A549 treated with RU486 at 1 μM for 4 hours (cell line): ENCODE measurements around the gene PPP1R9B. TPM values are rescaled to one million over a fixed set of nuclear protein-coding genes. Genes with fewer than 3 reads are reported as not detected.

Source experiments
- total RNA-seq: library from RNA; stranded (reverse); fragments of 200-300 nt; extraction: Qiagen RNA extraction; gene quantifications from 5 replicates; pipeline ENCODE4 v1.2.3, GENCODE V29; 2022; ENCODE audit warnings: low read depth

Gene PPP1R9B
- total RNA-seq, result 44.5 to 63.0 TPM (median 59.3 TPM) in 5 replicates

GRCh38 chr17:50150354-50151040 lies at the start of gene PPP1R9B:
Gene PPP1R9B, minus strand, starts transcription at chr17:50150677. Its CDS starts 164 bp downstream, at chr17:50150513.

GRCh38 chr17:50165867-50166517 lies 15.5 kb upstream of the PPP1R9B start, which contains the start of gene SGCA:
Gene SGCA, plus strand, starts transcription at chr17:50166005. Its CDS starts 36 bp downstream, at chr17:50166041.

GRCh38 chr17:50129728-50130558 lies 20.5 kb downstream of the PPP1R9B start, which contains the start of gene SAMD14:
Gene SAMD14, minus strand, starts transcription at chr17:50130160. Its CDS starts 5,201 bp downstream, at chr17:50124959.

GRCh38 chr17:50094753-50095619 lies 55.5 kb downstream of the PPP1R9B start, which contains the start of gene PDK2:
Gene PDK2, plus strand, starts transcription at chr17:50095351. Its CDS starts 85 bp downstream, at chr17:50095436.

Other genes starting within 250 kb of the PPP1R9B start
- 2.0 to 3.5 TPM (median 3.1 TPM) in 5 replicates for gene DLX4, start 181.5 kb downstream of the PPP1R9B start, total RNA-seq
- 0.05 to 0.10 TPM (median 0.10 TPM) in 4 of 5 replicates, not detected in the other for gene DLX3, start 155.5 kb downstream of the PPP1R9B start, total RNA-seq
- gene ITGA3, start 94.6 kb downstream of the PPP1R9B start, total RNA-seq, result 435 to 522 TPM (median 487 TPM) in 5 replicates
- 13.5 to 20.1 TPM (median 18.4 TPM) in 5 replicates for gene PDK2, start 55.3 kb downstream of the PPP1R9B start, total RNA-seq
- 0.18 to 0.88 TPM (median 0.38 TPM) in 5 replicates for gene SAMD14, start 20.5 kb downstream of the PPP1R9B start, total RNA-seq
- 1.1 to 2.3 TPM (median 2.0 TPM) in 4 of 5 replicates, not detected in the other for gene SGCA, start 15.3 kb upstream of the PPP1R9B start, total RNA-seq
- 4.6 to 9.7 TPM (median 6.6 TPM) in 5 replicates for gene COL1A1, start 51.0 kb upstream of the PPP1R9B start, total RNA-seq
- gene TMEM92, start 123.8 kb upstream of the PPP1R9B start, total RNA-seq, result 21.2 to 28.6 TPM (median 23.5 TPM) in 5 replicates
- 18.9 to 23.7 TPM (median 21.4 TPM) in 5 replicates for gene XYLT2, start 195.4 kb upstream of the PPP1R9B start, total RNA-seq
- 137 to 172 TPM (median 142 TPM) in 5 replicates for gene MRPL27, start 222.5 kb upstream of the PPP1R9B start, total RNA-seq
- gene EME1, start 222.6 kb upstream of the PPP1R9B start, total RNA-seq, result 13.9 to 16.5 TPM (median 14.9 TPM) in 5 replicates
- gene LRRC59, start 246.8 kb upstream of the PPP1R9B start, total RNA-seq, result 223 to 243 TPM (median 236 TPM) in 5 replicates